ENCODE data around the gene DBF4B. TPM values are rescaled to one million over a fixed set of nuclear protein-coding genes. Genes with fewer than 3 reads are reported as not detected.

The DBF4B gene
- total and polyA plus RNA-seq, 10 of the 15 experiments (the other 5 are each of a cell fraction or from before 2014, with no cell fraction given): 2.4 to 24.6 (median 16.9) TPM

DNA sequence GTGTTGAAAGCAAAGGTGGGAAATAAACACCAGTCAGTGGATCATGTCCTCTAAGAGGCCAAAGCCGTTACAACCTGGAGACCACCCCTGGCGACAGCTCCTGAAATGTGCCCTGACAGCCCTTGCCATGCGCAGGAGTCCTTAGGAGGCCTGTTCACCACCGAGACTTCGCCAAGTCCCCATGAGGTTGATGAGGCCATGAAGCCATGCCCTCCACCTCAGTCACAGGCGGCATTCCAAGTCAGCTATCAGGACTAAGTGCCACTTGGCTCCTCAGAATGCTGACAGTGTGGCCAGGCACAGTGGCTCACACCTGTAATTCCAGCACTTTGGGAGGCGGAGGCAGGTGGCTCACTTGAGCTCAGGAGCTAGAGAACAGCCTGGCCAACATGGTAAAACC is 77.5 kb downstream of the DBF4B start (continued):
- TF ChIP-seq, protein P1, sequence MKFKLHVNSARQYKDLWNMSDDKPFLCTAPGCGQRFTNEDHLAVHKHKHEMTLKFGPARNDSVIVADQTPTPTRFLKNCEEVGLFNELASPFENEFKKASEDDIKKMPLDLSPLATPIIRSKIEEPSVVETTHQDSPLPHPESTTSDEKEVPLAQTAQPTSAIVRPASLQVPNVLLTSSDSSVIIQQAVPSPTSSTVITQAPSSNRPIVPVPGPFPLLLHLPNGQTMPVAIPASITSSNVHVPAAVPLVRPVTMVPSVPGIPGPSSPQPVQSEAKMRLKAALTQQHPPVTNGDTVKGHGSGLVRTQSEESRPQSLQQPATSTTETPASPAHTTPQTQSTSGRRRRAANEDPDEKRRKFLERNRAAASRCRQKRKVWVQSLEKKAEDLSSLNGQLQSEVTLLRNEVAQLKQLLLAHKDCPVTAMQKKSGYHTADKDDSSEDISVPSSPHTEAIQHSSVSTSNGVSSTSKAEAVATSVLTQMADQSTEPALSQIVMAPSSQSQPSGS (IDR thresholded peaks at IDR 0.05; ENCODE audit: low read length): no peak
- TF ChIP-seq TCF12 (IDR thresholded peaks at IDR 0.05; ENCODE audit: low read depth, low read length) (no peak), ASH2L (IDR thresholded peaks at IDR 0.05; ENCODE audit: borderline replicate concordance, low read depth) (no peak), NR2F1 (conservative IDR thresholded peaks at IDR 0.05) (no peak)
- TF ChIP-seq, protein P2, sequence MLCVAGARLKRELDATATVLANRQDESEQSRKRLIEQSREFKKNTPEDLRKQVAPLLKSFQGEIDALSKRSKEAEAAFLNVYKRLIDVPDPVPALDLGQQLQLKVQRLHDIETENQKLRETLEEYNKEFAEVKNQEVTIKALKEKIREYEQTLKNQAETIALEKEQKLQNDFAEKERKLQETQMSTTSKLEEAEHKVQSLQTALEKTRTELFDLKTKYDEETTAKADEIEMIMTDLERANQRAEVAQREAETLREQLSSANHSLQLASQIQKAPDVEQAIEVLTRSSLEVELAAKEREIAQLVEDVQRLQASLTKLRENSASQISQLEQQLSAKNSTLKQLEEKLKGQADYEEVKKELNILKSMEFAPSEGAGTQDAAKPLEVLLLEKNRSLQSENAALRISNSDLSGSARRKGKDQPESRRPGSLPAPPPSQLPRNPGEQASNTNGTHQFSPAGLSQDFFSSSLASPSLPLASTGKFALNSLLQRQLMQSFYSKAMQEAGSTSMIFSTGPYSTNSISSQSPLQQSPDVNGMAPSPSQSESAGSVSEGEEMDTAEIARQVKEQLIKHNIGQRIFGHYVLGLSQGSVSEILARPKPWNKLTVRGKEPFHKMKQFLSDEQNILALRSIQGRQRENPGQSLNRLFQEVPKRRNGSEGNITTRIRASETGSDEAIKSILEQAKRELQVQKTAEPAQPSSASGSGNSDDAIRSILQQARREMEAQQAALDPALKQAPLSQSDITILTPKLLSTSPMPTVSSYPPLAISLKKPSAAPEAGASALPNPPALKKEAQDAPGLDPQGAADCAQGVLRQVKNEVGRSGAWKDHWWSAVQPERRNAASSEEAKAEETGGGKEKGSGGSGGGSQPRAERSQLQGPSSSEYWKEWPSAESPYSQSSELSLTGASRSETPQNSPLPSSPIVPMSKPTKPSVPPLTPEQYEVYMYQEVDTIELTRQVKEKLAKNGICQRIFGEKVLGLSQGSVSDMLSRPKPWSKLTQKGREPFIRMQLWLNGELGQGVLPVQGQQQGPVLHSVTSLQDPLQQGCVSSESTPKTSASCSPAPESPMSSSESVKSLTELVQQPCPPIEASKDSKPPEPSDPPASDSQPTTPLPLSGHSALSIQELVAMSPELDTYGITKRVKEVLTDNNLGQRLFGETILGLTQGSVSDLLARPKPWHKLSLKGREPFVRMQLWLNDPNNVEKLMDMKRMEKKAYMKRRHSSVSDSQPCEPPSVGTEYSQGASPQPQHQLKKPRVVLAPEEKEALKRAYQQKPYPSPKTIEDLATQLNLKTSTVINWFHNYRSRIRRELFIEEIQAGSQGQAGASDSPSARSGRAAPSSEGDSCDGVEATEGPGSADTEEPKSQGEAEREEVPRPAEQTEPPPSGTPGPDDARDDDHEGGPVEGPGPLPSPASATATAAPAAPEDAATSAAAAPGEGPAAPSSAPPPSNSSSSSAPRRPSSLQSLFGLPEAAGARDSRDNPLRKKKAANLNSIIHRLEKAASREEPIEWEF (IDR thresholded peaks at IDR 0.05; ENCODE audit: insufficient replicate concordance, low read depth, low read length): no peak
- TF ChIP-seq, protein P3, sequence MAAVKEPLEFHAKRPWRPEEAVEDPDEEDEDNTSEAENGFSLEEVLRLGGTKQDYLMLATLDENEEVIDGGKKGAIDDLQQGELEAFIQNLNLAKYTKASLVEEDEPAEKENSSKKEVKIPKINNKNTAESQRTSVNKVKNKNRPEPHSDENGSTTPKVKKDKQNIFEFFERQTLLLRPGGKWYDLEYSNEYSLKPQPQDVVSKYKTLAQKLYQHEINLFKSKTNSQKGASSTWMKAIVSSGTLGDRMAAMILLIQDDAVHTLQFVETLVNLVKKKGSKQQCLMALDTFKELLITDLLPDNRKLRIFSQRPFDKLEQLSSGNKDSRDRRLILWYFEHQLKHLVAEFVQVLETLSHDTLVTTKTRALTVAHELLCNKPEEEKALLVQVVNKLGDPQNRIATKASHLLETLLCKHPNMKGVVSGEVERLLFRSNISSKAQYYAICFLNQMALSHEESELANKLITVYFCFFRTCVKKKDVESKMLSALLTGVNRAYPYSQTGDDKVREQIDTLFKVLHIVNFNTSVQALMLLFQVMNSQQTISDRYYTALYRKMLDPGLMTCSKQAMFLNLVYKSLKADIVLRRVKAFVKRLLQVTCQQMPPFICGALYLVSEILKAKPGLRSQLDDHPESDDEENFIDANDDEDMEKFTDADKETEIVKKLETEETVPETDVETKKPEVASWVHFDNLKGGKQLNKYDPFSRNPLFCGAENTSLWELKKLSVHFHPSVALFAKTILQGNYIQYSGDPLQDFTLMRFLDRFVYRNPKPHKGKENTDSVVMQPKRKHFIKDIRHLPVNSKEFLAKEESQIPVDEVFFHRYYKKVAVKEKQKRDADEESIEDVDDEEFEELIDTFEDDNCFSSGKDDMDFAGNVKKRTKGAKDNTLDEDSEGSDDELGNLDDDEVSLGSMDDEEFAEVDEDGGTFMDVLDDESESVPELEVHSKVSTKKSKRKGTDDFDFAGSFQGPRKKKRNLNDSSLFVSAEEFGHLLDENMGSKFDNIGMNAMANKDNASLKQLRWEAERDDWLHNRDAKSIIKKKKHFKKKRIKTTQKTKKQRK (IDR thresholded peaks at IDR 0.05; ENCODE audit: low read depth, low read length): no peak
- TF ChIP-seq, protein P4, sequence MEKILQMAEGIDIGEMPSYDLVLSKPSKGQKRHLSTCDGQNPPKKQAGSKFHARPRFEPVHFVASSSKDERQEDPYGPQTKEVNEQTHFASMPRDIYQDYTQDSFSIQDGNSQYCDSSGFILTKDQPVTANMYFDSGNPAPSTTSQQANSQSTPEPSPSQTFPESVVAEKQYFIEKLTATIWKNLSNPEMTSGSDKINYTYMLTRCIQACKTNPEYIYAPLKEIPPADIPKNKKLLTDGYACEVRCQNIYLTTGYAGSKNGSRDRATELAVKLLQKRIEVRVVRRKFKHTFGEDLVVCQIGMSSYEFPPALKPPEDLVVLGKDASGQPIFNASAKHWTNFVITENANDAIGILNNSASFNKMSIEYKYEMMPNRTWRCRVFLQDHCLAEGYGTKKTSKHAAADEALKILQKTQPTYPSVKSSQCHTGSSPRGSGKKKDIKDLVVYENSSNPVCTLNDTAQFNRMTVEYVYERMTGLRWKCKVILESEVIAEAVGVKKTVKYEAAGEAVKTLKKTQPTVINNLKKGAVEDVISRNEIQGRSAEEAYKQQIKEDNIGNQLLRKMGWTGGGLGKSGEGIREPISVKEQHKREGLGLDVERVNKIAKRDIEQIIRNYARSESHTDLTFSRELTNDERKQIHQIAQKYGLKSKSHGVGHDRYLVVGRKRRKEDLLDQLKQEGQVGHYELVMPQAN (conservative IDR thresholded peaks at IDR 0.05): no peak
- TF ChIP-seq, protein P5, sequence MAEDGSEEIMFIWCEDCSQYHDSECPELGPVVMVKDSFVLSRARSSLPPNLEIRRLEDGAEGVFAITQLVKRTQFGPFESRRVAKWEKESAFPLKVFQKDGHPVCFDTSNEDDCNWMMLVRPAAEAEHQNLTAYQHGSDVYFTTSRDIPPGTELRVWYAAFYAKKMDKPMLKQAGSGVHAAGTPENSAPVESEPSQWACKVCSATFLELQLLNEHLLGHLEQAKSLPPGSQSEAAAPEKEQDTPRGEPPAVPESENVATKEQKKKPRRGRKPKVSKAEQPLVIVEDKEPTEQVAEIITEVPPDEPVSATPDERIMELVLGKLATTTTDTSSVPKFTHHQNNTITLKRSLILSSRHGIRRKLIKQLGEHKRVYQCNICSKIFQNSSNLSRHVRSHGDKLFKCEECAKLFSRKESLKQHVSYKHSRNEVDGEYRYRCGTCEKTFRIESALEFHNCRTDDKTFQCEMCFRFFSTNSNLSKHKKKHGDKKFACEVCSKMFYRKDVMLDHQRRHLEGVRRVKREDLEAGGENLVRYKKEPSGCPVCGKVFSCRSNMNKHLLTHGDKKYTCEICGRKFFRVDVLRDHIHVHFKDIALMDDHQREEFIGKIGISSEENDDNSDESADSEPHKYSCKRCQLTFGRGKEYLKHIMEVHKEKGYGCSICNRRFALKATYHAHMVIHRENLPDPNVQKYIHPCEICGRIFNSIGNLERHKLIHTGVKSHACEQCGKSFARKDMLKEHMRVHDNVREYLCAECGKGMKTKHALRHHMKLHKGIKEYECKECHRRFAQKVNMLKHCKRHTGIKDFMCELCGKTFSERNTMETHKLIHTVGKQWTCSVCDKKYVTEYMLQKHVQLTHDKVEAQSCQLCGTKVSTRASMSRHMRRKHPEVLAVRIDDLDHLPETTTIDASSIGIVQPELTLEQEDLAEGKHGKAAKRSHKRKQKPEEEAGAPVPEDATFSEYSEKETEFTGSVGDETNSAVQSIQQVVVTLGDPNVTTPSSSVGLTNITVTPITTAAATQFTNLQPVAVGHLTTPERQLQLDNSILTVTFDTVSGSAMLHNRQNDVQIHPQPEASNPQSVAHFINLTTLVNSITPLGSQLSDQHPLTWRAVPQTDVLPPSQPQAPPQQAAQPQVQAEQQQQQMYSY (CRISPR knock-in tag; IDR thresholded peaks at IDR 0.05): no peak
- TF ChIP-seq, protein P6, sequence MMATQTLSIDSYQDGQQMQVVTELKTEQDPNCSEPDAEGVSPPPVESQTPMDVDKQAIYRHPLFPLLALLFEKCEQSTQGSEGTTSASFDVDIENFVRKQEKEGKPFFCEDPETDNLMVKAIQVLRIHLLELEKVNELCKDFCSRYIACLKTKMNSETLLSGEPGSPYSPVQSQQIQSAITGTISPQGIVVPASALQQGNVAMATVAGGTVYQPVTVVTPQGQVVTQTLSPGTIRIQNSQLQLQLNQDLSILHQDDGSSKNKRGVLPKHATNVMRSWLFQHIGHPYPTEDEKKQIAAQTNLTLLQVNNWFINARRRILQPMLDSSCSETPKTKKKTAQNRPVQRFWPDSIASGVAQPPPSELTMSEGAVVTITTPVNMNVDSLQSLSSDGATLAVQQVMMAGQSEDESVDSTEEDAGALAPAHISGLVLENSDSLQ (IDR thresholded peaks at IDR 0.05): no peak

Data from GM12878 (cell line).